DMS114 treated with DMSO at 0.1 percent for 48 hours (cell line): Measurements from ENCODE around the gene ARID5A.

Experiments used
- DNase-seq: peaks from one replicate; lab custom pipeline; 2025; ENCODE audit not compliant: unreplicated experiment; lab: John Stamatoyannopoulos, UW

Gene ARID5A

DNA sequence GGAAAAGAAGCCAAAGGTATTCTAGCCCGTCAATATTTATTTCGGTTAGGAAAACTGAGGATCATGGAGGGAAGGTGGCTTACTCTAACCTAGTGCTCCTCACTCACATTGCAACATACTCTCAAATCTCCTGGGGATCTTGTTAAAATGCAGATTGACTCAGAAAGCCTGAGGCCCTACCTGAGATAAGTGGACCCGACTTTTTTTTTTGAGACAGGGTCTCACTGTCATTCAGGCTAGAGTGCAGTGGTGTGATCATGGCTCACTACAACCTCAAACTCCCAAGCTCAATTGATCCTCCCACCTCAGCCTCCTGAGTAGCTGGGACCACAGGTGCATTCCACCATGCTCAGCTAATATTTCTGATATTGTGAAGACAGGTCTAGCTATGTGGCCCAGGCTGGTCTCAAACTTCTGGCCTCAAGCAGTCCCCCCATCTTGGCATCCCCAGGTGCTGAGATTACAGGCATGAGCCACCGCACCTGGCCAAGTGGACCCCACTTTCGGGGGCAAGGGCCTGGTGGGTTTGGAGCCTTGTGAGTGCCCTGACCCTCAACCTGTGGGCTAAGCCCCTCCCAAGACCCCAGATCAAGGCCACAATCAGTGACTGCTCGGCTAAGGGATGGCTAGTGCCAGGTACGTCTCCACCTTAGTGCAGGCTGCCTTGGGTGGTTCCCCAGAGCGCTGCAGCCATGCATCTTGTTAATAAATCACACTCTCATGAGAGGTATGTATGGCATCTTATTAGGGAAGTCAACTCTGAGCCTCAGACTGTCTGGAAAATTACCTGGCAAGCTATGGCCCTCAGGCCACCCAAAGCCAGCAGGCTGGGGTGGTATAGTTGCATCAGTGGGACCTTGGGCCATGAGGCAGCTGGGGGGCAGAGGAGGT lies 30.3 kb upstream of the ARID5A start:
- no peak for DNase-seq

DNA sequence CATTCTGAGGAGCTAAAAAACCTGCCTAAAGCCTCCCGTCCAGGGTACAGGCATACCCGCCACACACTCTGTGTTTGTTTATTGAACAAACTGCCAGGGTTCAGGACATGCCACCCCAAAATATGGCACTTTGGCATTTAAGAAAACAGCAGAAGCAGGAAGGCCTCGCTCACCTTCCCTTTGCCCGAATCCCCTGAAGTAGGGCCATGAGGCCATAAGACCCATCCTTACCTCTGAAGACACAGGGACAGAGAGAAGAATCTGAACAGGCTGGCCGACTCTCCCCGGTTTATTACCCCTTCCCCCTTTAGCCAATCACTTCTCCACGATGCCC lies 29.7 kb upstream of the ARID5A start:
- no peak for DNase-seq

DNA sequence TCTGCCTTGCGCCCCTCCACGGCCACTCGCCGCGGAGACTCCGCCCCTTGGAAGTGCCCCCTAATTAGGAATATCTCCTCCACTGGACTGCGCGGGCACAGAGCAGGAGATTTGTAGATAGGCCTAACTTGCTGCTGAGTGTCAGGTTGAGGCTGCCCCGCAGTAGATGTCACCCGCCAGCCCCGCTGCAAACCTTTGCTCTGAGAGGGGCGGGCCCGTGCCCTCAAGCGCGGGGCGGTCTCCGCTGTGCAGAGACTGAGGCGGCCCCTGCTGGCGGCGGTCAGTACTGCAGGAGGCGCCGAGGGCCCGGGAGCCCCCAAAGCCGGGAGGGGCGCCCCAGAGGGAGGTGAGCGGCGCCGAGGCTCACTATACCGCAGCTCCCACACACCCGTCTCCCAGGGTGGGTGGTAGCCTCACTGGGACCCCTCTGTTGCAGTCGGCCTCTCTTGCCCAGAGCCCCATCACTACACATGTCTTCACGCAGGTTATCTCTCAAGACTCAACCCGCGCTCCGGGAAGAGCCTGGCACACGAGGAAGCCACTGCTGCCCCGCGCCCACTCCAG lies 28.5 kb upstream of the ARID5A start:
- DNase-seq = no peak

DNA sequence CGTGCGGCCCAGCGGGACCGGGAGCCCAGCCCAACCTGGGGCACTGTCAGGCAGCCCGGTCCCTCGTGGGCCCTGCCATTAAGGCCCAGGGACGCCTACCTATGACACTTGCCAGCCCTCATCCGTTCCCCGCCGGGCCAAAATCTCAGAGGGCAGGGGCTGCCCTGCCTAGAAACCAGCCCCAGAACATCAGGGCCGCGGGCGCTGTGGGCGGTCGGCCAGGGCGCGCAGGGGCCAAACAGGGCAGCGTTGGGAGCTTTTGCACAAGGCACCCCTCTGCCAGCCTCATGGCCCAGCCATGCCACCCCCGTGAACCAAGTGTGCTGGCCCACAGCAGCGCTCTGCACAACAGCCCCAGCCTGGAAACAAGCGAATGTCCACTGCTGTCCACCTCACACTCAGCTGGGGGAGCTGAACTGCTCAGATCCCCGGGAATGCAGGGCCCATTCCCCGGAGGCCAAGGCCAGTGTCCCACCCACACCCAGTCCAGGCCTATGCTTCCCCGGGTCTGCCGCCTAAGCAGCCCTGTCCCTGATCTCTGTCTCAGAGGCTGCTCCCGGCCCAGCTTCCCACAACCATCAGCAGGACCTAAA lies 27.9 kb upstream of the ARID5A start:
- no peak for DNase-seq

DNA sequence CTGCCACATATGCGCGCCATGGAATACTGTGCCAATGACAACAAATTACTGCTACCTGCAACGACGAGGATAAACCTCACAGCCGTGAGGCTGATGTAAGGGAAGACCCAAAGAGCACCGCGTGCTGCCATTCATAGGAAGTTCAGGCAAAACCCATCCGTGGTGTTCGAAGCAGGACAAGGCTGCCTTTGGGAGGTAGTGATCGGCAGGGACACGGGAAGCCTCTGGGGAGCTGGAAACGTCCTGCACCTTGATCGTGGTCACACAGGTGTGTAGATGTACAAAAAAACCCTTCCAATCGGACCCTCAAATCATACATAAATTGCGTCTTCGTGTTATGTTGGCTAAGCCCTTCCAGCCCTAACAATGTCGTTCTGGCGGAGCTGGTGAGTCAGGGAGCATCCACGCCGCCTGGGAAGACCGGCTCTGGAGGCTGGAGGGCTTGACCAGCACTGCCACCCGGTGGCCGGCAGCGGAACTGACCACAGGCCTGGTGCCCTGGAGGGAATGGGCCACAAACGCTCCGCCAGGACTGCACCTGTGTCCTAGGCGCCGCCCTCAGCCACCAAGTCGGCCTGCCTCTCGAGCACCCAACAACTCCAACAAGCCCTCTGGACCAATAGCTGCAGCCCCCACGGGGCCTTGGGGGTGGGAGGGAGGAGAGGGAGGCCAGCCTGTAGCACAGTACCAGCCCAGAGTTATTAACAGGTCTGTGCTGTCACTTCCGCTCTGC lies 27.3 kb upstream of the ARID5A start:
- peak; percentile 69 for DNase-seq

DNA sequence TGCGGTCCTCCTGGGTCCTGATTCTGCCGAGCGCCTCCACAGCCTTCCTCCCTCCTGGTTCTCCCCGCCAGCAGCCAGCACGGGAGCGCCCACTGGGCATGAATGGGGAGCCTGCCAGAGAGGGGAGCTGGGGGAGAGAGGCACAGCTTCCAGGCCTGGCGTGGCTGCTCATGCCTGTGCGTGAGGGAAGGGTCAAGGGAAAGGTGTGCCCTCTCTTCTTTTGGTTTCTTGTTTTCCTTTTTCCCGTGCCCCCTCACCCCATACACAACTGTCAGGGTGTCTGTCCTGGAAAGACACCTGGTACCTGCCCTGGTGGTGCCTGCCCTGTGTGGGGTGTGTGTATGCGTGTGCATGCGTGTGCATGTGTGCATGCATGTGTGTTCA lies 26.7 kb upstream of the ARID5A start:
- DNase-seq = no peak

DNA sequence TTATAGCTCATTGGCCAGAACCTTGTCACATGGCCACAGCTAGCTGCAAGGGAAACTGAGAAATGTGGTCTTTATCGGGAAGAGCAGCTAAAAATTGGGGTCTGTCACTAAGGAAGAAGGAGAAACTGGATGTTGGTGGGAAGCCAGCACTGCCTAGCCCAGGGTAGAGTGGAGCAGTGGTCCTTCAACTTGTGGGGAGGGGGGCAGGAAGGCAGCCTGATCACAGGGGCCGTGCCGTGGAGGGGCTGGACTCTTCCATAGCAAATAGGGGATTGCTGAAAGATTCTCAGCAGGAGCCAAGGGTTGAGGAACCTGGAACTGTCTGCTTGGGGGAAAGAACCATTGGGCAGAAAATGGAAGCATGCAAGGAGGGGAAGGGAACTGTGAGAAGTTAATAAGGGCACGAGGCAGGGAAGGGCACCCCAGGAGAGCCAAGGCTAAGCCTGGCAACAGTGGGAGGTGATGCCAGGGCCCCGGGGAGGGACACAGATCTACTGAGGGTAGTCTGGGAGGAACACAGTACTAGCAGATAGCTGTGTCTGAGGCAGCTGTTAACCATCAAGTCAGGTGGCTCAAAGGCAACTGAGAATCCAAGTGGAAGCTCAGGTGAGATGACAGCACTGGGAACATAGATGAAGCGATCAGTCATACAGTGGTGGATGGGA lies 25.5 kb upstream of the ARID5A start:
- DNase-seq = no peak

DNA sequence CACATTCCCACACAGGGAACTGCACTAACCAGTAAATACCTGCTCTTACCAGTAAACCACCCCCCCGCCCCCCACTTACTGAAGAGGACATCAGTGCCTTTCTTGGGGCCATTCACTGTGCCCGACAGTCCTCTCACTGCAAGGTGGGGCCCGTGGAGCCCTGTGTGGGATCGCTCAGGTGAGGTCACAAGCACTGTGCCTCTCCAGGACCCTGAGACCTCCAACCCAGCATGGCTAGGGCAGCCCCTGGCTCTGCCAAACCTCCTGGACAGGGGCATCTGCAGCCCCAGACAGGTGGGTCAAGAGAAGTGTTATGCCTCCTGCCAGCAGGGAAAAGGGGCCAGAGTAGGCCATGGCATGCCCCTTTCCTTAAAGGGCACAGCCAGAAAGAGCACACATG lies 24.7 kb upstream of the ARID5A start:
- DNase-seq = no peak

DNA sequence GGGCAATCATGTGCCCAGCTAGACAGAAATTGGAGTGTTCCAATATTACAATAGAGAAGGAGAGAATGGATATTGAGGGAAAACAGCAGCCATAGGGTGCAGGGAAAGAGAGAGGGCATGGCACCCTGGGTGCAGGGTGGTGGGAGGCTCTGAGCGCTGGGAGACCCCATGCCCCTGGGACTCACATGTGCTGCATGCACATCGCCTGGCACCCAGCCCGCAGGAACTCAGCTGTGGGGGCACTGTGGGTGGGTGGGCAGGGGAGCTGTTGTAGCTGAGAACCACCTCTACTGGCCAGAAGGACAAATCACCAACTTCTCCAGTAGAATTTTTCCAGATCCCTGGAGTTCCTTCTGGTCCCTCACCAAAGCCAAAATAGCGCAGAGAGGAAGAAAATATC lies 24.2 kb upstream of the ARID5A start:
- no peak for DNase-seq

DNA sequence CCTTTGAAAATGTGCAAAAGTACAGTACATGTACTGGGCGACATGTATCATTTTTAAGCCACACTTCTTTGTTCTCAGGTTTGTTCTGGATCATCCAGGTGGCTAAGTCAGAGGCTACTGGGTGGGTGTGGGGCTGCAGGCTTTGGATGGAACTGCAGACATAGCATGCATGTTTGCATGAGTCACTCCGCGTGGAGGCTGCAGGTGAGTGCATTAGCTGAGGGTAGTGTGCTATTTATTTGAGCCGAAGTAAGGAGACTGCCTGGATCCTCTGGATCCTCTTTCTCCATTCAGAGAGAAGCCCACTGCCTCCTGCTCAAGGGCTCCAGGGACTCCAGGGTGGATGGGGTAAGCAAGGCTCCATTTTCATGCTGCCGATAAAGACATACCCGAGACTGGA lies 22.0 kb upstream of the ARID5A start:
- no peak for DNase-seq

DNA sequence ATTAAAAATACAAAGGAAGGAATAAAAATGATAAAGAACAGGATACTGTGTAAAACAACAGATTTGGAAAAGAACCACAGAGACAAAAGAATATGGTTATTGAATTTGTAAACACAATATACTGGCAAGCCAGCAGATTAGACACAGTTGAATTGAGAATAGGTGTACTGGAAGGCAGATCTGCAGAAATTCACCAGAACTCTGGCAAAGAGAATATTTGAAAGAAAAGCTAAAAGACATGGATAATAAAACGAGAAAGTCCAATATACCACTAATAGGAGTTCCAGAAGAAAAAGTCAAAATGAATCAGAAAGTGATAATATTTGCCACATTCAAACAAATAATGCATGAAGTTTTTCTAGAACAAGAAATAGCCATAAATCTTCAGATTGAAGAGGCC lies 19.5 kb upstream of the ARID5A start:
- DNase-seq = no peak

DNA sequence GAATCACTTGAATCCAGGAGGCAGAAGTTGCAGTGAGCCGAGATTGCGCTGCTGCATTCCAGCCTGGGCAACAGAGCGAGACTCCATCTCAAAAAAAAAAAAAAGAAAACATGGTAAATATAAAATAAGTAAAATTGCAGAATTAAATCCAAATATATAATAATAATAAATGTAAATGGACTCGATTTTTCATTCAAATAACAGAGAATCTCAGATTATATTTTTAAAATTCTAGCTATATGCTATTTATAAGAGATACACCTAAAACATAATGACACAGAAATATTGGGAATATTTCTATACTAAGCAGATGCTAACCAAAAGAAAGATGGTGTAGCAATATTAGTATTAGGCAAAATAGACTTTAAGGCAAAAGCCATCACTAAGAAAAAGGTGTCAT lies 16.3 kb upstream of the ARID5A start:
- DNase-seq = no peak

DNA sequence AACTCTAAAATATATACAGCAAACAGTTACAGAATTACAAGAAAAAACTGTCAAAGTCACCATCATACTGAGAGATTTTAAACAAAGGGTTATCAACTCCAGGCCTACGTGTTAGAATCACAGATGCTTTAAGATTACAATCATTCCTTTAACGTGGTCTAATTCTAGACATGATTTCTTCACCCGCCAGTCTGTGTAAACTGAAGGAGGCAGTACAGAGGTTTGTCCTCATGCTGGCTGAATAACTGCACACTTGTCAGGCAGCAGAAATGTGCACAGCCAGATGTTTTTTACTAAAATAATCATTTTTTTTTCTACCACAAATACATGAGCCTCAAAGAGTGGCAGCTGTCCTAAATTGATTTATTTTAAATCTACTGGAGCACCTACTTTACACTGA lies 15.9 kb upstream of the ARID5A start:
- no peak for DNase-seq

DNA sequence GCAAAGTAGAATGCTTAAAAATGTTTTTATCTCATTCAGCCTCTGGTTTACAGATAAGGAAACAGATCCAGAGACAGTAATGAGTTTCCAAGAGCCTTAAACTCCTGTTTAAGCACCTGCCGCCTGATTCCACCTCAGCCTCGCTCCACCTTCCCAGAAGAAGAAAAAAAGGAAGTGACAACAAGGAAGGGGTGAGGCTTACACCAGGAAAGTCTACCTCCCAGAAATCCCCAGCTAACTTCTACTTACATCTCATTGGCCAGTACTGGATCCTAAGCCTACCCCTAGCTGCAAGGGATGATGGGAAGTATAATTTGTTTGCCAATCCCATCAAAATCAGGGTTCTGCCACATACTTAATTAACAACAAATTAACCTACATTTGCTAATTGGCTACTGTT lies 15.3 kb upstream of the ARID5A start:
- DNase-seq = no peak

DNA sequence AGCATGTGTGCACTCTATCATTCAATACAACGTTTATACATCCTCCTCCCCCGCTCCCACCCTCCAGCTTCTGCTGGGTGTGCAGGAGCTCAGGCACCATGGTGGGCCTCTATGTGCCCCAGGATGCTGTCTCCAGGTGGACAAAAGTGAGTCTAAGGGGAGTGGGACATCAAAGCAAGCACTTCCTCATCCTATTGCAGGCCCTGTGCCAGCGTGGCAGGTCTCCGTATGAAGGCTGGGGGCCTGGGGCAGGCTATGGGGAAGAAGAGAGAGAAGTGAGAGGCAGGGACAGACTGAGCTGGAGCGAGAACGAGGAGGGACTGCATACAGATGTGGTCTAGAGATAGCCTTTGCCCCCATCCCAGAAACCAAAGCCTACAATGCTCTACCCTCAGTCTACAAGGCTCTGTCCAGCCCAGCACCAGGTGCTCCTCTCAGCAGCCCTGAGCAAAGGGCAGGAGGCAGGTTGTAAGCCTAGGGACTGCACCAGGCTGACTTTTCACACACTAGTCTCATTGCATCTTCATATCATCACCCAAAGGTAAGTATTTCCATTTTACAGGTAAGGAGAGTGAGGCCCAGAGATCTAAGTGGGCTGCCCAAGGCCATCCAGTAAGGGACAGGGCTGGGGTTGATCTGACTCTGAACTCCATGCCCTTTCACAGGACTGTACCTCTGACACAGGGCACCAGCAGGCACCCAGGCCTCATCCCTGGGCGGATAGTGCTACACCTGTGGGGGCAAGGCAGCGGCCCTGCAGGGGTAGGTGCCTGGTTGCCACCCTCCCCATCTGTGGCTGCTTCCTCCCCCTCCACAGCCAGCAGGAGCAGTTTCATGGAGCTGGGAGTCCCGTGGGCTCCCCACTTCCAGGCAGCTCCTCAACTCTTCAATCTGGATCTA lies 14.0 kb upstream of the ARID5A start:
- no peak for DNase-seq

DNA sequence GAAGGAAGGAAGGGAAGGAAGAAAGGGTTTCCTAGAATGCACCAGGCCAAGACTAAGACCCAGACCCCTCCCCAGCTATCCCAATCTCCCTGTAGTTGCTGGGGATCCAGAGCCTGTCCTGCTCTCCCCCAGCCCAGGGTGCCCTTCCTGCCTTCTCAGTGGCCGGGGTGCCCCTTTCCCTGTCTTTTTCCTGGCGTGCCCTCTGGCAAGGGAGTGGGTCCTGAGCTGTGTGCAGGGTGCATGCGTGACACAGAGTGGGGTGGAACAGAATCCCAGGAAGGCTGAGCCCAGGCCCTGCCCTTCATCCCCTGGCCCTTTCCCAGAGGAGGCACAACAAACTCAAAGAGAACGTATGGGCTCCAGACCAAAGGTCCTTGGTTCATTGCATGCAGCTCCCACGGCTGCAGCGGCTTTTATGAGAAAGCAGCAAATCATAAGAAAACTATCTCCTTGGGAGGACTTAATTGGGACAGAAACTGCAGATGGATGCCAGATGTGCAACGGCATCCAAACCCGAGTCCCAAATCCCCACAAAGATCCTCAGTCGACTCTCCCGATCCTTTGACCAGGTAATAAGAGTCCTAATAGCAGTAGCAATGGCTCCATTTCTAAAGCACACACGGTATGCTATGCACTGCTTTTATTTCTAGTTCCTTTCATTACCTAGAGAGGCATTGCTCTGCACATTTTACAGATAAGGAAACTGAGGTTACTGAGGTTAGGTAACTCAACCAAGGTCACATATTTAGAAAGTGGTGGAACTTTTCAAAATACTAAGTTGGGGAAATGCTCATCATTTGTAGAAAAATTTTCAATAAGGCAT lies 12.7 kb upstream of the ARID5A start:
- no peak for DNase-seq

DNA sequence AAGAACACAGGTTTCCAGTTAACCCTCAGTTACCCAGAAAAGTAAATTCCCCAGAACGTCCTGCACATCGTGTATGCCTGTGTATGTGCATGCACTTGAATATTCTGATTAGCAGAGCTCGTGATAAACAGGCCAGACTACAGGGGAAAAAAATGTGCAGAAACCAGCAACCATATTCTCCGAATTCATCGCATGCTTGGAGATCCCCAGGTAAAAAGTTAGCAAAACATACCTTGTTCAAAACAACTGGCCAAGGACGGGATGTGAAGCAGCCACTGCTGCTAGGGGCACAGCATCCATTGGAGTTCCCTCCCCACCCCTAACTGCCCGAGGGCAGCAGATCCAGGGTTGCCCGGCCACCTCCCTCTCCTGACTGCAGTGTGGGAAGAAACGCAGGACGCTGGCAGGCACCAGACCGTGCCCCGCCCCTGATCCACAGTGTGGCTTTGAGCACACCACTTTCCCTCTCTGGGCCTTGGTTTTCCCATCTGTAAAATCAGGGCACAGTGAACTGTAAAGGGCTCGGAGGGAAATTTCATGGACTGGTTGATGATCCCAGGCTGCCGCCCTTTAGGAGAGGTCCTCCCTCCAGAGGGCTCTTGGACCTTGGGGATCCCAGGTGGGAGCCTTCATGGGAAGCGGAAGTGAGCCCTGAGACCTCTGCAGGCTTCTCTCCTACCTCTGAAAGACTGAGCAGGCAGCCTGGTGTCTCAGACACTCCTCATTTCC lies 11.9 kb upstream of the ARID5A start:
- no peak for DNase-seq

DNA sequence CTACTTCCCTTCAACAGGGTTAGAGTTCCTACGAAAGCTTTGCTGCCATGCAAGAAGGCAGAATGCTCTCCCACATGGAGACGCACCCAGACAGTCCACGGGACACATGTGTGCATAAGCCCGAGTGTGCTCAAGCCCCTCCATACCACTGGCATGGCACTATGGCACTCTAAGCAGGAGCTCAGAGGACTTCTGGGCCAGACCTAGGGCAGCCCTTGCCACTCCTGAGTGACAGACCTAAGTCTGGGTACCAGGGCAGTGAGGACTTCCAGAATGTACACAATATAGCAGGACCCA lies 11.4 kb upstream of the ARID5A start:
- no peak for DNase-seq

DNA sequence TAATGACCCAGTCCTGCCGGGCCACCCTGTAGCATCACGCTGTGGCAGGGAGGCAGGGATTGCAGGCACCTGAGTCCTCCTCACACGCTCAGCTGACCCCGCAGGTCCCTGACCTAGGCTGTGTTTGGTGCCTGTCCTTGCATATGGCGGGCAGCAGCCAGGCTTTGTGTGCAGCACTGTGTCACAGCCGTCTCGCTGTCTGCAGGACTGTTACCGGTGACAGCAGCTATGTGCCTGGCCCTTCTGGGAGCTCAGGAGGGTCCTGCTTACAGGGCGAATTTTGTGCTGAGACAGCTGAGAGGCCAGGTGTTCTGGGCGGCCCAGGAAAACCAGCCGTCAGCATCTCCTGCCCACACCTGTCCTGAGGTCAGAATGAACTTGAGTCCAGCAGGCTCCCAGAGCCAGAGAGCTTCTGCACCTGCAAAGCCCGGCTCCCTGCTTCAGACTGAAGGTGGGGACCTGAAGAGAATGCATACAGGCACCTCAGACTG lies 10.4 kb upstream of the ARID5A start:
- DNase-seq = no peak
